H1 (cell line): ENCODE measurements around the gene FGF1. TPM values are rescaled to one million over a fixed set of nuclear protein-coding genes. Genes with fewer than 3 reads are reported as not detected.

Source experiments
- ASH2L ChIP-seq: fragments of 200-600, 300-600 bp; sonication (generic); IDR thresholded peaks from one replicate; pipeline ENCODE4 v1.7.1; 2017; ENCODE audit warnings: low read length
- ATF2 ChIP-seq: IDR thresholded peaks from 2 replicates; pipeline ENCODE4 v1.6.1; 2012; ENCODE audit warnings: low read length, inconsistent platforms
- BACH1 ChIP-seq: IDR thresholded peaks from 2 replicates; pipeline ENCODE4 v1.6.1; 2012; ENCODE audit warnings: low read length, improper control_type of control experiment
- KDM1A ChIP-seq: fragments of 200-600, 300-600 bp; sonication (generic); IDR thresholded peaks from 2 replicates; pipeline ENCODE4 v1.7.1; 2016; ENCODE audit warnings: mild to moderate bottlenecking, low read length, borderline replicate concordance
- KDM4A ChIP-seq: IDR thresholded peaks from one replicate; pipeline ENCODE4 v1.7.1; 2012; ENCODE audit warnings: low read depth, mild to moderate bottlenecking, moderate library complexity, low read length, inconsistent platforms; ENCODE audit not compliant: severe bottlenecking
- POU5F1 ChIP-seq: IDR thresholded peaks from 2 replicates; pipeline ENCODE4 v1.6.1; 2011; ENCODE audit warnings: low read depth, mild to moderate bottlenecking, low read length, moderate library complexity
- SP4 ChIP-seq: IDR thresholded peaks from 2 replicates; pipeline ENCODE4 v1.6.1; 2012; ENCODE audit warnings: low read length, inconsistent platforms
- TCF12 ChIP-seq: IDR thresholded peaks from 2 replicates; pipeline ENCODE4 v1.6.1; 2011; ENCODE audit warnings: low read depth, mild to moderate bottlenecking, low read length
- polyA plus RNA-seq, 7 experiments: library from polyadenylated mRNA; depleted of rRNA in 3 of 7; stranded (reverse) in 5 of 7; unstranded in 2 of 7; fragments of >200 nt in 5 of 7; fragments of 200-250 nt in 2 of 7; gene quantifications; 1 replicate in 5 of 7; 2 replicates in 1 of 7; 4 replicates in 1 of 7; pipeline versions ENCODE4 v1.2.1 to v1.2.3, GENCODE V29; 2011 to 2013; ENCODE audit warnings: missing spikeins in 2 of 7, mixed read lengths in 2 of 7
- total RNA-seq: library from RNA; stranded (reverse); fragmentation: NEBNext Ultra II Directional; extraction: Animal tissue kit (Norgen Biotek cat#: 25700); gene quantifications from 2 replicates; pipeline ENCODE4 v1.2.1, GENCODE V29; 2021

Gene FGF1
- total and polyA plus RNA-seq, 2 of the 8 experiments (the other 6 are each of a cell fraction or from before 2014, with no cell fraction given) = 0.30 to 0.50 TPM

GRCh38 chr5:142612494-142613270 is 73.2 kb downstream of the FGF1 start (continued):
- no peak for TF ChIP-seq KDM4A
- TF ChIP-seq POU5F1 = no peak
- TF ChIP-seq ASH2L = no peak
- TF ChIP-seq ATF2 = no peak
- no peak for TF ChIP-seq TCF12
- no peak for TF ChIP-seq SP4
- TF ChIP-seq KDM1A = no peak
- no peak for TF ChIP-seq BACH1
